GM21390 (cell line): ENCODE results near the gene PPP2R5E.

Experiments
- ATAC-seq: cut with Tn5 transposase; IDR thresholded peaks from one replicate; pipeline ENCODE4 v1.9.1; 2021; ENCODE audit not compliant: unreplicated experiment

The PPP2R5E gene

GRCh38 chr14:63472986-63473788, 70.0 kb downstream of the PPP2R5E start:
- no peak for ATAC-seq

DNA sequence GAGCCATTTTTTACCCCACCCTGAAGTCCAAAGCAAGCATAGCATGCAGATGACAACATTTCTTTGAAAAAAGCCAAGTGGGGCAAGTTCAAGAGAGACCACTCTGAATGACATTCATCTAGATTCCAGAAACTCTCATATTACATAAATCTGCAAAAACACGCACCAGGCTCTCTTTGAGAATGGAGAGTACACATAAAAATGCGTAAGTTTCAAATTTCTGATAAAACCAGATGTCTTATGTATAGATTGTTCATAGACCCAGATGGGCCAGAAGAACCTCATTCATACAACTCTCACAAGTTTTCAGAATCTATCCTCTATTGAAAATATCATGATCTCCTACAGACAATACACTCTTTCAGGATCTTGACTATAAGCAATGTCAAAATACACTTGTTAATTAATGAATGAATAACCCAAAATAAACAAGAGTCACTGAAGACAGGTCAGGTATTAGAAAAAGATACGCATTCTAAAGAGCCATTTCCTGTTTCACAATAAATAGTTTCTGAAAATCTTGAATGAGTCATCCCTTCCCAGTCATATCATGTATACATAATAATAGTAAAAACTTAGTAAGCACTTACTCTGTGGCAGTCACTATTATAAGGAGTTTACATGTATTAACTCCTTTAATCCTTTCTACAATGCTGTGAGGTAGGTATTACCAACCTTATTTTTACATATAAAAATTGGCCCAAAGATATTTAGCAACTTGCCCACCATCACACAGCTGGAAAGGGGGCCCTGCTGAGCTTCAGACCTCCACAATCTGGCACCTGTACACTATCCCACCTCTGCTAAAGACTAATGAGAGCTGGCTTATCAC, 72.0 kb downstream of the PPP2R5E start:
- peak; percentile 92 for ATAC-seq

DNA sequence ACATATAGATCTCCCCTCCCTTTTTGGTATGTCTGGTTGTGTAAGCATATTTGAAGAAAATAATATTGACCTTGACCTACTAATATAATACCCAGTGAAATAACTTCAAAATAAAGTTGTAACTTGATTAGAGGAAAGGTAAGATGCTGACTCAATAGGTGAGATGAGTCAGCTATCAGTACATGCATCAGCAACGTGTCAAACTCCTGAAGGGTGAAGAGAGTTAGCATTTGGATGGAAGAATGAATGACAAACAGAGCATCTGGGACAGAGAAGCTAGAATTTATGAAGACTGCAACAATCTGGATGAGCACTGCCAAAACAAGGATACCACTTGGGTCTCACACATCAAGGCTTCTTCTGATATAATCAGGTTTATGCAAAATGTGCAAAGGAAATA, 74.9 kb downstream of the PPP2R5E start:
- no peak for ATAC-seq

- no peak for ATAC-seq
Measured at GRCh38 chr14:63467440-63468072, 75.6 kb downstream of the PPP2R5E start.

- no peak for ATAC-seq
Measured at GRCh38 chr14:63465347-63465746, 77.8 kb downstream of the PPP2R5E start.

DNA sequence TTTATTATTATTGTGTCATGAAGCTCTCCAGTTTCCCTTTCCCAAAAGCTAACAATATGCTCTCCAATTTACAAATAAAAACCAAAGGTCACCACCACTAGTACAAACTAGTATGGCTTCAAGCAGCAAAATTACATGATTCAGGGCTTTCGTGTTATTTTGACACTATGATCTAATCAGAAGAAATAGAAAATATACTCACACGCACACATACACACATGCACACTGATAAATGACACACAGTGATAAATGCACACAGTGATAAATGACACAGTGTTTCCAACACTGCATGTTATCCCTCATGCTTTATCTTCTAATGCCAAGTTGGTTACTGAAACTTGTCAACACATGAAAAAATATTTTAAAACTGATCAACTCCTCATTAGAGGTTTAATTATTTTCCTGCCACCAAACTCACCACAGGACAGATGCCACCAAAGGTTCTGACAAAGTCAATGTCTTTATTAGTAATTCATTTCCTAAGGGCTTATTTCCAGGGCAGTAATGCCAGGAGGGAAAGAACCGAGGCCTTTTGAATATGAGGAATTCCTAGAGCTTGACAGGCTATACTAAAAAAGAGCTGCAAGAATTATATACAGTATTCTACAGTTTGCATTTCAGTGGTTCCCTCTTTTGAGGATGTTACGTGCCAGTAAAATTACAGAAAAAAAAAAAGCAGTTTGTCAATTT, 82.4 kb downstream of the PPP2R5E start:
- ATAC-seq: no peak

DNA sequence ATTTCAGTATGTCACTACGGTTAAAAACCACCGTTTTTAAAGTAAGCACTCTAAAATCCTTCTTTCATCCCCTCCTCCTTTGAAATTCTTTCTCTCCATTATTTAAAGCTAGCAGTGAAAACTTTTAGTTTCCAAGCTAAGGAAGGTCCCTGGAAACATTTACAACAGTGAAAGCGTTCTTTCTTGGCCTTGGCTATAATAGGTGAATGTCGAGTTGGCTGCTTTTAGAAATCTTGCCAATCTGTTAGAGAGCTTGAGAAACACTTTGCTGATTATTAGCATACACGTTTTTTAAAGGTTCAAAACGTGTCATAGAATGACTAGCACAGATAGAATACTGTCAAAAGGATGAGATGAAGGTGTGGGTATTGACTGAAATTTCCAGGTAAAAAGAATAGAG, 83.4 kb downstream of the PPP2R5E start:
- no peak for ATAC-seq

DNA sequence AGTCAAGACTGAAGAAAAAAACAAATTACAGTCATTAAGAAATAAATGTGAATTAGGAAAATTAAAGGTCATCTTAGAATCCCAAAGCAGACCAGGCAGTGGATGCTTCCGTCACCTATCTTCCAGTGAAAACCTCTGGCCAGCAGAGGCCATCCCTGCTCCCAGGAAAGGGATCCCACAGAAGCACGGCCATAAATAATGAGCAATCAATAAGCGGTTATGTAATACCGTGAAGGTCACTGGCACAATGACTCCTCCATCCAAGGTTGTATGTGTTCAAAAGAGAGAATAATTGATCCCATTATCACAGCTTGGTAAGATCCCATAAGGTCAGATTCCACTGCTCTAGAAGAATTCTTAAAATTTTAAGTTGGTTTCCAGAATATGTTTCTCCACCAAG, 85.7 kb downstream of the PPP2R5E start:
- no peak for ATAC-seq

- peak; percentile 58 for ATAC-seq
Measured at GRCh38 chr14:63454863-63455622, 88.1 kb downstream of the PPP2R5E start.

- ATAC-seq: no peak
Measured at GRCh38 chr14:63454436-63454835, 88.7 kb downstream of the PPP2R5E start.

GRCh38 chr14:63453443-63453936, 89.7 kb downstream of the PPP2R5E start:
- no peak for ATAC-seq

DNA sequence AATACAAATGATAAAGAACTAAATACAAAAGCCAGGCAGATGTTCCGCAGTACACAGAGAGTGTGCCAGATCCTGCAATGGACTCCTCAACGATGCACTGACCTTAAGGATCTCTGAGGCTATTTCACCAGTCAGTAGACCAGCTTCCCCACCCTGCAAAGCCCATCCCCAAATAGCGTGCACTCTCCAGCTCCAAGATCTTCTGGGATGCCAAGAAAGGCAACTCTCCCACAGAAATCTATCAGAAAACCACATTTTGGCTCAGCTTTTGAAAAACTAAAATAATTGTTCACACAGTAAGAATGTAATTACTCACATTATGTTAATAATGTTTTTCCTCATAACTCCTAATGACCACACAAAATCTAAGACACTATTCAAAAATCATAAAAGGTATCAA, 90.4 kb downstream of the PPP2R5E start:
- ATAC-seq: no peak

GRCh38 chr14:63448841-63449240, 94.3 kb downstream of the PPP2R5E start:
- no peak for ATAC-seq

DNA sequence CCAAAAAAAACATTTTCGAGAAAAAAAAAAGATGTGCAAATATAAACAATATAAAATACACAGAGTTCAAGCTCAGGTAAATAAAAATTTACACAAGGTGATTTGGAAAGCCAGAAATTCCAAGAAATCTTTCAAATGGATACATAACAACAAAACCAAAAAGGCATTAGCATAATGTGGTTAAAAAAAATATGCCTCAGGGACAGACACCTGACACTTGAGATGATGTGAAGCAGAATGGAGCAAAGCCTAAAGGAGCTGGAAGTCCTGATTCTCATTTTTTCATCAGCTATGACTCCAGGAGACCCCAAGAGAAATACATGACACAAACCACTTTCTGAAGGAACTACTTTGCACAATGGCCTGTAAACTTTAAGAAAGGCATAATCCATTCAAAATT, 98.6 kb downstream of the PPP2R5E start:
- ATAC-seq: no peak

DNA sequence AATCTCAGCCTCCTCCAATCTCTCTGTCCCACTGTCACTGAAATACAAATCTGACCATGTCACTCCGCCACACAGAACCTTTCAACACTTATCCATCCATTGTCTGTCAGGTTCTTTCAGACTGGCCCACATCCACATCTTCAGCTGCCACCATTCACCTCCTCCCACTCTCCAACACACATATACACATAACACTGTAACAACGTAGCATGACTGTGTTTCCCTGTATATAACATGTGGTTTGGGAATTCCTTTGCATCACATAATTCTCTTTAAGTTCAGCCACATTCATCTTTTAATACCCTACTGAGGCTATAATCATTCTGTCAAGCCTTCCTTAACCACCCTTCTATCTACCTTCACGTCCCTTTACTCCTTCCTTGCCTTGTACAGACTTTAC, 99.2 kb downstream of the PPP2R5E start:
- no peak for ATAC-seq

- ATAC-seq: no peak
Measured at GRCh38 chr14:63443361-63443760, 99.8 kb downstream of the PPP2R5E start.

DNA sequence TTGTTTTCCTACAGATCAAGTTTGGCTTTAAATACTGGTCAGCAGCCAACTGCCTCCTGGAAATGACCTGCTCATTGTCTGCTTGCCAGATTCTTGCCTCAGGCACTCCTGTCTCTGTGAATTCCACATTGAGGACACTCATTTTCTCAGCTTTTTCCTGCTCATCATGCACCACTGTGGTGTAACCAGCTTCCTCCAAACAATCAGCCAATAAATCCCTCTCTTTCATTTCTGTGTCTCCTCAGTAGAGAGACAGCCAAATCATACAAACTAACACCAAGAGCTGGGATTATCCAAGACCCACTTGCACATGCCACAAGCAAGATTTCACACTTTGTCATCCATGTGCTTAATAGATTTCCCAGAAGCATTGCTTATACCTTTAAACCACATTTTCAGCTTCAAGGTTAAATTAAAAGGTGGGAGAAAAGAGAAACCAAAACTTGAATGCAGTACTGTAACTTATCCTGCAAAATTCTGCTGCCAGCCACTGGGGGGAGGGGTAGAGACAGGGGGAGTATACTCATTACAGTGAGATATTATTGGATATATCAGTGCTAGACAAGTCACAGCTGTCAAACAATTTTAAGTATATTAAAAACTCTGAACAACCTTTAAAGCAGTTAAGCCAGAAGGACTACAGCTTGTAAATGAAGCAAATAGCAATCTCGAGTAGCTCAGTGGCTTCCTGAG, 105.0 kb downstream of the PPP2R5E start:
- ATAC-seq: no peak

- ATAC-seq: no peak
Measured at GRCh38 chr14:63436286-63437098, 106.7 kb downstream of the PPP2R5E start.

- ATAC-seq: no peak
Measured at GRCh38 chr14:63435838-63436237, 107.3 kb downstream of the PPP2R5E start.
